Central memory CD8-positive, alpha-beta T cell (primary cell): ENCODE data around the gene PTP4A1.
"Not testable (repeated sequence)": the region's sequence is repeated elsewhere in the genome, so short reads cannot be mapped to it uniquely, and the experiment has no call there.

Source experiments
- ATAC-seq: fragments of 150-1000 bp; cut with Tn5 transposase; replicated peaks from 2 replicates; pipeline ENCODE4 v1.10.0; 2022; ENCODE audit warnings: mild to moderate bottlenecking, moderate FRiP score, moderate number of reproducible peaks; ENCODE audit not compliant: poor library complexity, severe bottlenecking; ENCODE audit errors: extremely low read depth
- DNase-seq, 2 donors: peaks; one replicate each; pipeline ENCODE4 v3.0.0; 2021; ENCODE audit warnings: low spot score in 2 of 2
- H3K27ac Mint-ChIP-seq: one replicate; pipeline ENCODE4 v1.8.0; 2022; ENCODE audit warnings: low read depth, mild to moderate bottlenecking, moderate library complexity, mixed read lengths
- H3K27me3 Mint-ChIP-seq: one replicate; pipeline ENCODE4 v1.8.0; 2022; ENCODE audit warnings: mixed read lengths
- H3K36me3 Mint-ChIP-seq: one replicate; pipeline ENCODE4 v1.8.0; 2022; ENCODE audit warnings: mild to moderate bottlenecking, moderate library complexity, mixed read lengths; ENCODE audit not compliant: insufficient read depth
- H3K4me1 Mint-ChIP-seq: one replicate; pipeline ENCODE4 v1.8.0; 2022; ENCODE audit warnings: mixed read lengths
- H3K4me3 Mint-ChIP-seq: one replicate; pipeline ENCODE4 v1.8.0; 2022; ENCODE audit warnings: mild to moderate bottlenecking, moderate library complexity, mixed read lengths
- H3K9me3 Mint-ChIP-seq: one replicate; pipeline ENCODE4 v1.8.0; 2022; ENCODE audit warnings: mixed read lengths

The PTP4A1 gene

DNA sequence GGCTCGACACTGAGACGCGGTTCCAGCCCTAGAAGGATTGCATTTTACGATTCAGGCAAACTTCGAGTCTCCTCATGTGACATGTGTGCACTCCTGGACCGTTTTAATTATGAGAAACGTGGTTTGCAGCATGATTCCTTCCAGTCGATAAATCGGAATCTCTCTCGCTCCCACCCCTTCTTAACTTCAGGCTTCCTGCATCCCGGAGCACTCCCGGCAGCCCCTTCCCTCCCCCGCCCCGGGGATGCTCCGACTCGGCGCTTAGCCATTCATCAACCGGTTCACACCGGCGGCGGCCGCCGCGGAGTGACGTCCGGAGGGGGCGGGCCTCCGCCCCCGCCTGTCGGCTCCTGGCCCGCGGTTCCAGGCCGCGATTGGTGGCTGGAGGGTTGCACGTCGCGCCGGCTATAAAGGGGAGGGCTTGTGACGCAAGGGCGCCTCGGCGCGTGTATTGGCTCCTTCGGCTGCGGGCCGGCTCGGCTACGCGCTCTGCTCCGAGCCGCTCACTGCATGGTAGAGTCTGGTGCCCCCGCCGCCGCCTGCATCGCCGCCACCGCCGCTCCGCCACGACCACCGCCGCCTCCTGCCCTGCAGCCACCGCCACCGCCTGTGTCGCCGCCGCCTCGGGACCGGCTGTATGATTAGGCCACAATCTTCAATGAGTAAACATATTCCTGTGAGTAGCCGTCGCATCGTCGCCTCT, at the start of gene PTP4A1, which contains the start of gene LOC128125822:
PTP4A1 (plus strand) TSS at position 437 of the 703 bp plus-strand sequence. CDS start 4,401 bp downstream, outside the sequence.
LOC128125822 (plus strand) TSS at position 437 of the 703 bp plus-strand sequence.
- peak within 1 kb of the TSS; percentile 88 for H3K4me3 Mint-ChIP-seq
- no peaks in the 10 kb centered on the region for H3K9me3 Mint-ChIP-seq
- peaks cover 23% of the 10 kb centered on the region for H3K36me3 Mint-ChIP-seq
- peaks cover 30% of the 10 kb centered on the region for H3K4me1 Mint-ChIP-seq
- DNase-seq (peak; percentile 88 to 94), ATAC-seq (peak; percentile 92)
- H3K27me3 Mint-ChIP-seq, result no peaks in the 10 kb centered on the region
- peak within 1 kb of the TSS; percentile 90 for H3K27ac Mint-ChIP-seq

DNA sequence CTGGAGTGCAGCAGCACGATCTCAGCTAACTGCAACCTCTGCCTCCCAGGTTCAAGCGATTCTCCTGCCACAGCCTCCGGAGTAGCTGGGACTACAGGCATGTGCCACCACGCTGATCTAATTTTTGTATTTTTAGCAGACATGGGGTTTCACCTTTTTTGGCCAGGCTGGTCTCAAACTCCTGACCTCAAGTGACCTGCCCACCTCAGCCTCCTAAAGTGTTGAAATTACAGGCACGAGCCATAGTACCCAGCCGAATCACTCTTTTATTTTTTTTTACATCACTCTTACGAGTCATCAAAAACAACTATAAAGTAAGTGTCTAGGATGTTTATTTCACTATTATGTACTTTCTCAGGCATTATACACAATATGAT, 49.4 kb upstream of the PTP4A1 start:
- not testable (repeated sequence) for H3K27me3 Mint-ChIP-seq, ATAC-seq, H3K27ac Mint-ChIP-seq, H3K9me3 Mint-ChIP-seq, H3K4me1 Mint-ChIP-seq, DNase-seq, H3K4me3 Mint-ChIP-seq, H3K36me3 Mint-ChIP-seq

DNA sequence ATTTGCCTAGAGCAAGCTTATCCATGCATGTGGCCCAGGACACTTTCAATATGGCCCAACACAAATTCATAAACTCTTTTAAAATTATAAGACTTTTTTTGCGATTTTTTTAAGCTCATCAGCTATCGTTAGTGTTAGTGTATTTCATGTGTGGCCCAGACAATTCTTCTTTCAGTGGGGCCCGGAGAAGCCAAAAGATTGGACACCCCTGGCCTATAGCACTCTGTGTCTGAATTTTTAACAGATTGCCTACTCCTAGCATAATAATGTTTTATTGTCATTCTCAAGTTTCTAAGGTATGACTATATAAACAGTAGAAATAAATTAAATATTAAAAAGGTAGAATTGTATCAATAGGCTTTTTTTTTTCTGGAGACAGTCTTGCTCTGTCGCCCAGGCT, 48.6 kb upstream of the PTP4A1 start:
- H3K27me3 Mint-ChIP-seq, result no peaks in the 10 kb centered on the region
- no peaks in the 10 kb centered on the region for H3K9me3 Mint-ChIP-seq
- H3K36me3 Mint-ChIP-seq, result no peaks in the 10 kb centered on the region
- no peak overlapping the region for H3K27ac Mint-ChIP-seq
- no peak for ATAC-seq
- peaks cover 9% of the 10 kb centered on the region for H3K4me1 Mint-ChIP-seq
- DNase-seq, result no peak
- no peak overlapping the region for H3K4me3 Mint-ChIP-seq

DNA sequence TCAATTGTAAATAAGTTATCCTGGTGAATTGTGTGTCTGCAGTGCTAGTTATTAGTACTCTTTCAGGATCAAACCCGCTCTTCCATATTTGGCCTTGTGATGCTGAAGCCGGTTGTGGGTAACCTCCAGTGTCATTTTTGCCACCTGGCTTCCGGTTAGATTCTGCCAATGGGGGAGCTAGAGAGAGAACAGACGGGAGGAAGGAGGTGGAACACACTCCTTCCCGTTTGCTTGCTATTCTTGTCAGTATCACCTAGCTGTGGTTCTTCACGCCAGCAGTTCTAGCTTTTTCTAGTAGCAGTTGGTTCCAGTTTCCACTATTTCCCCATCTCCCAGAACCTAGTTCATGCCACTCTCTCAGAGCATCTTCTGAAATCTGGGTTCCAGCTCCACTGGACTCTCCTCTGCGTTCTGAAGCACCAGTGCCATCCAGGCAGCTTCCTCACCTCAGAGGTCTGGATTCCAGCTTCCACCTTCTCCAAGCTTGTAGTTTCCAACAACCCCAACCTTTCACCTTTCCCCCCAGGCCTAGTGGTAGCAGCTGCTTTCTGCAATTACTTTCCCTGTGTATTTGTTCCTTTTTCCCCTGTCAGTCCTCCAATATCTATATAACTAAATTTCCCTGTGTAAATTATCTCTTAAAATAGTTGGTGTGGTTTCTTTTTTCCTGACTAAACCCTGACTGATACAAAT, 46.9 kb upstream of the PTP4A1 start:
- H3K36me3 Mint-ChIP-seq, result no peaks in the 10 kb centered on the region
- no peak overlapping the region for H3K27ac Mint-ChIP-seq
- peaks cover 15% of the 10 kb centered on the region for H3K4me1 Mint-ChIP-seq
- no peaks in the 10 kb centered on the region for H3K9me3 Mint-ChIP-seq
- H3K4me3 Mint-ChIP-seq, result no peak overlapping the region
- DNase-seq, result no peak
- H3K27me3 Mint-ChIP-seq, result no peaks in the 10 kb centered on the region
- peak; percentile 32 for ATAC-seq

DNA sequence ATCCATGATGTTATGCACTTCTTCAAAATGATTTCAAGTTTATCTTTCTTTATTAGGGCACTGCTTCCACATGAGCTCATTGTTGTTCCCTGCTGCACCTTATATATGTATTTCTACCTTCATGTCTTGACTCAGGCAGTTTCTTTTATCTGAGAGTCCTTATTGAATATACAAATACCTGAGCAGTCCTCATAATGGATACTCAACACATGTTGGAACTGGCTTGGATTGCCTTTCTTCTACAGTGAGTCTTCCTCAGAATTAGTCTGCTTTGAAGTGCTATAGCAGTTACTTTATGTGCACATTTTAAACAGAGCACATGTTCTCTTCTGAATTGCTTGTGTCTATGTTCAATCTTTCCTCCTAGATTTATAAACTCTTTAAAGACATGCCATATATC, 45.3 kb upstream of the PTP4A1 start:
- H3K4me1 Mint-ChIP-seq, result peaks cover 15% of the 10 kb centered on the region
- ATAC-seq, result no peak
- H3K36me3 Mint-ChIP-seq, result no peaks in the 10 kb centered on the region
- no peak overlapping the region for H3K27ac Mint-ChIP-seq
- DNase-seq, result no peak
- H3K27me3 Mint-ChIP-seq, result no peaks in the 10 kb centered on the region
- no peaks in the 10 kb centered on the region for H3K9me3 Mint-ChIP-seq
- H3K4me3 Mint-ChIP-seq, result no peak overlapping the region

DNA sequence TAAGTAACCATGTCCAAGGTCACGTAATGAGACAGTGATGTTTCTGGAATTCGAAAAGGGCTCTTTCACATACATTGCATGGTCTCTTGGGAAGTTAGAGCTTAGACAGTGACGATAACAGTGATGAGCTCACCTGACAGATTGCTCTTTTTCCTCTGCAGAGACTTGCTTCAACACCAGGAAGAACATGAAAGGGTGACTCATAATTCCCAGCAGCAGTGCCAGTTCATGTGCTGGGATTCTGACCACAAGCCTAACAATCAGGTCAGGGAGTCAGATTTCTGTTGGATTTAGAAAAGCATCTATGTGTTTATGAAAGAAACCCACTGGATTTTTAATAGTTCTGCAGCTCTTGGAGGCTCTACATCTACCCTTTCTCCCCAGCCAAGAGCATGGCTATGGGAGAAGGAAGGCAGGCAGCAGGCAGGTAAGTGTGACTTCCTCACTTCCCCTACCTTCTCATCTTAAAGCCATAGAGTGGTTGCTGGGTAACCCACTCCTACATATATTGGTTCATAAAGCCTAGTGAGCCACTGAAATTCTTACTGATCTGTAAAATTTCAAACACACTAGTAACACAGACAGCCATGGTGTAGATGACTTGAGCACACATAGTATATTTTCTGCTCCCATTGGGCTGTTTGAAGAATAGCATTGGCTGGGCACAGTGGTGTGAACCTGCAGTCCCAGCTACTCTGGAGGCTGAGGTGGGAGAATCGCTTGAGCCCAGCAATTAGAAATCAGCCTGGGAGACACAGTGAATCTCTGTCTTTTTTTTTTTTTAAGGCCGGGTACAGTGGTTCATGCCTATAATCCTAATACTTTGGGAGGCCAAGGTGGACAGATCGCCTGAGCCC, 44.4 kb upstream of the PTP4A1 start:
- Mint-ChIP-seq H3K36me3 (no peaks in the 10 kb centered on the region), H3K4me1 (peaks cover 15% of the 10 kb centered on the region), H3K4me3 (no peak overlapping the region), H3K9me3 (no peaks in the 10 kb centered on the region), H3K27ac (no peak overlapping the region), H3K27me3 (no peaks in the 10 kb centered on the region)
- ATAC-seq (no peak), DNase-seq (no peak)

DNA sequence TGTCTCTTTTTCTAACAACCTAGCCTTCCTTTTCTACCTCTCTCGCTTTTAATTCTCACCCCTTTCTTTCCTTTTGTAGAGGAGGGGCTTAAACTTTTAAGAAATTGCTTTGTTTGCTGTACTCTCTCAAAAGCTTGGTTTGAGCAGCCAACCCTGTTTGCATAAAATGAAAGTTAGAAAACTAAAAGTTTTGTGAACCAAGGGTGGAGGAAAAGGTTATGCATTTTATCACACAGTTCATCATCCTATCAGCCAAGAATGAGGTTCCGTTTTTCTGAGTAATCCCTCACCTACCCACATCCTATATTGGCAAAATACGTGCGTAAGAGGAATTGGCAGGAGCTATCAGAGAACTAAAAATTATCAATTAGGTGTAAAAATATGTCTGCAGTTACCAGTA, 42.8 kb upstream of the PTP4A1 start:
- no peaks in the 10 kb centered on the region for H3K36me3 Mint-ChIP-seq
- no peaks in the 10 kb centered on the region for H3K9me3 Mint-ChIP-seq
- H3K4me3 Mint-ChIP-seq, result no peak overlapping the region
- no peak for DNase-seq
- ATAC-seq, result no peak
- no peak overlapping the region for H3K27ac Mint-ChIP-seq
- H3K4me1 Mint-ChIP-seq, result peaks cover 15% of the 10 kb centered on the region
- no peaks in the 10 kb centered on the region for H3K27me3 Mint-ChIP-seq

DNA sequence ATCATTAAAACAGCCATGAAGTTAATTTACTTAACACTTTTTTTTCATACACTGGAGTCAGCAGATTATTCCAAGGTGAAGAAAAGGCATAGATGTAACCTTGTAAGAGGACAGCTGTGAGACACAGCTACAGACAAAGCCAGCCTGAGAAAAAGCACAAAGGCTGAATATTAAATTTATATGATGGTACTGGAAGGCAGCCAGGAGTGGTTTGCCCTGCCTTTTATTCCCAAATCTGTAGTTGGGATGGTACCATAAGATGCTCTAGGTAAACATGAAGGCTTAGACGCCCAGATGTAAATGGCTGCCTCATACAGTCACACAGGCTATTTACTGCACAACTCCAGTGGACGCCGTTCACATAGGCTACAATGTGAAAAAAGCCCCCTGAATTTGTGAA, 42.1 kb upstream of the PTP4A1 start:
- Mint-ChIP-seq H3K27me3 (no peaks in the 10 kb centered on the region), H3K27ac (no peak overlapping the region), H3K36me3 (no peaks in the 10 kb centered on the region), H3K9me3 (no peaks in the 10 kb centered on the region), H3K4me1 (peaks cover 12% of the 10 kb centered on the region), H3K4me3 (no peak overlapping the region)
- DNase-seq (no peak), ATAC-seq (no peak)

DNA sequence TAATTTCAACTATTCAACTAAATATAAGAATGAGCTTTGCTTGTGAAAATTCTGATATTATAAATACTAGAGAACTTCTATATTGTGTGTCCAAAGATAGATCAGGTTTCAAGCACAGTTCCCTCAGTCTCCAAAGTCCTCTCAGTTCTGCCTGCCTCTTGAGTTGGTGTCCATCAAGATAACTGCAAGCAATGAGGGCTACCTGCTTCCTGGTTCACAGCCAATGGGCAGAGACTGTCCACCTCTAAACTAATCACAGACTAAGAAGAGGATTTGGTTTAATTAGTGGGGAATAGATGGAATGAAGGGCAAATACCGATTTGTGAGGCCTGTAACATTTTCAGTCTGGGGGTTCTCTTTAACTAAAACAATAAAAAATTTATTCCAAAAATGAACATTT, 41.3 kb upstream of the PTP4A1 start:
- Mint-ChIP-seq H3K4me1 (peaks cover 6% of the 10 kb centered on the region), H3K4me3 (no peak overlapping the region), H3K9me3 (no peaks in the 10 kb centered on the region), H3K27ac (no peak overlapping the region), H3K27me3 (no peaks in the 10 kb centered on the region), H3K36me3 (no peaks in the 10 kb centered on the region)
- no peak for ATAC-seq
- DNase-seq, result no peak

DNA sequence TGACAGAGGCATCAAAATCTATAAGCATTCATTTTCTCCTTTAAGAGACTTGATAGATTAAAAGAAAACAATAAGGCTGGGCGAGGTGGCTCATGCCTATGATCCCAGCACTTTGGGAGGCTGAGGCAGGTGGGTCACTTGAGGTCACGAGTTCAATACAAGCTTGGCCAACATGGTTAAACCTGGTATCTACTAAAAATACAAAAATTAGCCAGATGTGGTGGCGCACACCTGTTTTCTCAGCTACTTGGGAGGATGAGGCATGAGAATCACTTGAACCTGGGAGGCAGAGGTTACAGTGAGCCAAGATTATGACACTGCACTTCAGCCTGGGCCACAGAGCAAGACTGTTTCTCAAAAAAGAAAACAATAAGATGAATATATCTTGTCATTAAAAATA, 39.3 kb upstream of the PTP4A1 start:
- H3K27me3 Mint-ChIP-seq, result no peaks in the 10 kb centered on the region
- H3K9me3 Mint-ChIP-seq, result no peaks in the 10 kb centered on the region
- DNase-seq (no peak), ATAC-seq (no peak)
- no peak overlapping the region for H3K4me3 Mint-ChIP-seq
- H3K36me3 Mint-ChIP-seq, result no peaks in the 10 kb centered on the region
- peaks cover 6% of the 10 kb centered on the region for H3K4me1 Mint-ChIP-seq
- H3K27ac Mint-ChIP-seq, result no peak overlapping the region

DNA sequence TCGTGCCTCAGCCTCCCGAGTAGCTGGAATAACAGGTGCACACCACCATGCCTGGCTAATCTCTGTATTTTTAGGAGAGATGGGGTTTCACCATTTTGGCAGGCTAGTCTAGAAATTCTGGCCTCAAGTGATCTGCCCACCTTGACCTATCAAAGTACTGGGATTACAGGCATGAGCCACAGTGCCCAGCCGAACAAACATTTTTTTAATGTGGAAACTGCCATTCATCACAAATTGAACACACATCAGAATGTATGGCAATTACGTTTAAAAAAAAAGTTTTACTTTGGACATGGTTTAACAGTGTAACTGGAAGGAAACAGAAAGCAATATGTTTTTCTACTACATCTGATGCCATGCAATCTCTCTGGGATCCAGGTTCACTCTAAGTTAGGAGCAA, 38.3 kb upstream of the PTP4A1 start:
- DNase-seq, result no peak
- Mint-ChIP-seq H3K4me3 (no peak overlapping the region), H3K27me3 (no peaks in the 10 kb centered on the region), H3K27ac (no peak overlapping the region), H3K4me1 (peaks cover 6% of the 10 kb centered on the region), H3K9me3 (no peaks in the 10 kb centered on the region), H3K36me3 (no peaks in the 10 kb centered on the region)
- no peak for ATAC-seq

DNA sequence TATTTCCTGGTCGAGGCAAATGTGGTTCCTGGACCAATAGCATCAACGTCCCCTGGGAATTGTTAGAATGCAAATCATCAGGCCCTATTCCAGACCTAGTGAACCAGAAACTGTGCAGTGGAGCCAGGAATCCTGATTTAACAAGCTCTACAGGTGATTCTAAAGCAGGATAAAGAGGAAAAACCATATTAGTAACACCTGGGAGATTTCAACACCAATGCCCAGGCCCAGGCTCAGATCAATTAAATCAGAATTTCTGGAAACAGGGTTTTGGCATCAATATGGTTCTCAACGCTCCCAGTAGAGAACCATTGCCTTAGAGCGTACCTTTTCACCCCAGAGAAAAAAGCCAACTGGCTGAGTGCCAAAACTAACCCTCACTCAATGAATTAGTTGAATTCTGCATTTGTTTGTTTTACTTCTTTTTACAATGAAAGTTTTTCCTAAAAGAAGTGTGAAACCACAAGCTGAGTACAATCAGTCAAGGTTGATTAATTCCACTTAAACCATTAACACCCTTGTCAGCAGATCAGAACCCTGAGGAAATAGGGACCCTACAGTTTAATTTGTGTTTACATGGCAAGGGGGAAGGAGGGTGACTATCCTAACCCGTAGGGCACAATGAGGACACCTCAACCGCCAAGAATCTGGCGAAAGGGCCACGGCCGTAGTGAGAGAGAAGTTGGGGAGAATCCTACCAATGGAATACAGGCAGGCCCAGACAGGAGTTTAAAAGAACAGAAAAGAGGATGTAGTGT, 34.9 kb upstream of the PTP4A1 start:
- Mint-ChIP-seq H3K27ac (no peak overlapping the region), H3K4me1 (no peaks in the 10 kb centered on the region), H3K36me3 (no peaks in the 10 kb centered on the region), H3K4me3 (no peak overlapping the region), H3K9me3 (no peaks in the 10 kb centered on the region), H3K27me3 (peaks cover 13% of the 10 kb centered on the region)
- no peak for DNase-seq
- ATAC-seq, result no peak
